AG10803 (cell line): ENCODE data around the gene DMRT1.
"Not testable (repeated sequence)": the region's sequence is repeated elsewhere in the genome, so short reads cannot be mapped to it uniquely, and the experiment has no call there.

ENCODE experiments used
- DNase-seq: peaks from one replicate; pipeline ENCODE4 v3.0.0; 2010; ENCODE audit warnings: low read depth
- H3K4me3 ChIP-seq: 2 replicates; pipeline ENCODE4 v1.5.1; 2011; ENCODE audit warnings: mild to moderate bottlenecking, low read length, control low read depth
- CTCF ChIP-seq: conservative IDR thresholded peaks from 2 replicates; pipeline ENCODE4 v1.5.1; 2011; ENCODE audit warnings: mild to moderate bottlenecking, low read length, control low read depth, inconsistent platforms

The DMRT1 gene

DNA sequence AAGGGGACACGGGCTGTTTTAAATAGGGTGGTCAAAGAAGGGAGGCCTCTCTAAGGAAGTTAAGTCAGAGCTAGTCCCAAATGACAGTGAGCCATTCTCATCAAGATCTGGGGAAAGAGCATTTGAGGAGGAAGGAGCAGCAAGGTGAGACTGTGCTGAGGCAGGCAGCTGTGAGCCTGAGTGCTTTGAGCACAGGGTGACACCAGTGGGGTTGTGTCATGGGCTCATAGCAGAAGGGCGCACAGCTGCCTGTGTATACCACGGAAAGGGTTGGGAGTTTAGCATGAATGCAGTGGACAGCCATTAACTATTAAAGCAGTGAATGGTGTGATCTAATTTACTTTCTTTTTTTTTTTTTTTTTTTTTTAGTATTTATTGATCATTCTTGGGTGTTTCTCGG, 19.2 kb downstream of the DMRT1 start:
- TF ChIP-seq CTCF: no peak
- no peak for DNase-seq
- no peak overlapping the region for H3K4me3 ChIP-seq

- not testable (repeated sequence) for DNase-seq, H3K4me3 ChIP-seq
Observed at GRCh38 chr9:861525-861924, 20.0 kb downstream of the DMRT1 start.

- DNase-seq: no peak
- no peak for TF ChIP-seq CTCF
Observed at GRCh38 chr9:875119-875962, 33.8 kb downstream of the DMRT1 start.

DNA sequence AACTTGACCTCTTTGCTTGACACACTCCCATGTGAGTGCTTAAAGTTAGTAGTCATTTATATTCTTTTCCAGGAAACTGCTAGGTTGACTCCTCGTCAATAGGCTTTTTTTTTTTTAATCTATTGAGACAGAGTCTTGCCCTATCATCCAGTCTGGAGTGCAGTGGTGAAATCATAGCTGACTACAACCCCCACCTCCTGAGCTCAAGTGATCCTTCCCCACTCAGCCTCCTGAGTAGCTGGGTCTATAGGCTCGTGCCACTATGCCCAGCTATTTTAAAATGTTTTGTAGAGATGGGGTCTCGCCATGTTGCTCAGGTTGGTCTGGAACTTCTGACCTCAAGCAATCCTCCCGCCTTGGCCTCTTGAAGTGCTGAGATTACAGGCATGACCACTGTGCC, 34.9 kb downstream of the DMRT1 start:
- H3K4me3 ChIP-seq: no peak overlapping the region
- DNase-seq: no peak
- no peak for TF ChIP-seq CTCF

More at GRCh38 chr9:875119-875962, 33.8 kb downstream of the DMRT1 start:
- no peak overlapping the region for H3K4me3 ChIP-seq

DNA sequence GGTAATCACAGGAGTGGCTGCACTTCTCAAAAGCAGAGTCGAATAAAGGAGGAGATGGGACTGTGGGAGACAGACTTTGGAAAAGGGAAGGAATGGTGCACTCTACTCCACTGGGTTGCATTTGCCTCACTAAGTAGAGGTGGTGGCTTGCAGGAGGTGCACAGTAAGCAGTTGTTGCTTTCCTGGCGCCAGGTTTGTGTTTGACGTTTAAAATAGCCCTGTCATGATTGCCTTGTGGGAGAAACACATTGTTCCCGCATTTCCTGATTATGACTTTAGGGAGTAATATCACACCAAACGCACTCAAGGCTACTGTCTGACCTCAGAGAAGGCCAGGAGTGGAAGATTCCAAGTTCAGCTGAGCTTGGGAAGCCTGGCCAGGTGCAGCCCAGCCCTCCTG, 36.7 kb downstream of the DMRT1 start:
- no peak for TF ChIP-seq CTCF
- no peak overlapping the region for H3K4me3 ChIP-seq
- no peak for DNase-seq

- H3K4me3 ChIP-seq: no peak overlapping the region
- no peak for TF ChIP-seq CTCF
- no peak for DNase-seq
Observed at GRCh38 chr9:880725-881124, 39.2 kb downstream of the DMRT1 start.

GRCh38 chr9:882416-882924, 41.0 kb downstream of the DMRT1 start:
- no peak for DNase-seq
- H3K4me3 ChIP-seq: no peak overlapping the region
- TF ChIP-seq CTCF: no peak
